Progenitor cell of endocrine pancreas (in vitro differentiated cells): ENCODE results near the gene DGKG. TPM values are rescaled to one million over a fixed set of nuclear protein-coding genes. Genes with fewer than 3 reads are reported as not detected.

Experiments used
- DNase-seq: peaks from one replicate; pipeline ENCODE4 v3.0.0; 2021; ENCODE audit warnings: low spot score; ENCODE audit not compliant: unreplicated experiment
- H3K27ac Mint-ChIP-seq: 2 replicates; pipeline ENCODE4 v1.8.0; 2021; ENCODE audit warnings: mild to moderate bottlenecking, moderate library complexity, mixed read lengths
- H3K27me3 Mint-ChIP-seq: 2 replicates; pipeline ENCODE4 v1.8.0; 2021; ENCODE audit warnings: mixed read lengths
- H3K36me3 Mint-ChIP-seq: 2 replicates; pipeline ENCODE4 v1.8.0; 2022; ENCODE audit warnings: mixed read lengths; ENCODE audit not compliant: insufficient read depth
- H3K4me1 Mint-ChIP-seq: 2 replicates; pipeline ENCODE4 v1.8.0; 2021; ENCODE audit warnings: low read depth, mixed read lengths
- H3K4me3 Mint-ChIP-seq: 2 replicates; pipeline ENCODE4 v1.8.0; 2021; ENCODE audit warnings: low read depth, mild to moderate bottlenecking, moderate library complexity, mixed read lengths
- H3K9me3 Mint-ChIP-seq: 2 replicates; pipeline ENCODE4 v1.8.0; 2021; ENCODE audit warnings: low read depth, mixed read lengths
- total RNA-seq: library from RNA; stranded (reverse); gene quantifications from 2 replicates; pipeline ENCODE4 v1.2.1, GENCODE V29; 2021
- TF ChIP-seq, protein P1 (sequence below): fragments of 200-600 bp; sonication (generic); IDR thresholded peaks from one replicate; pipeline ENCODE4 v1.5.0; 2021; ENCODE audit warnings: antibody characterized with exemption, mild to moderate bottlenecking; ENCODE audit not compliant: unreplicated experiment

DGKG gene
- total RNA-seq, 1 donor from 2014 or later = 0.17 TPM

DNA sequence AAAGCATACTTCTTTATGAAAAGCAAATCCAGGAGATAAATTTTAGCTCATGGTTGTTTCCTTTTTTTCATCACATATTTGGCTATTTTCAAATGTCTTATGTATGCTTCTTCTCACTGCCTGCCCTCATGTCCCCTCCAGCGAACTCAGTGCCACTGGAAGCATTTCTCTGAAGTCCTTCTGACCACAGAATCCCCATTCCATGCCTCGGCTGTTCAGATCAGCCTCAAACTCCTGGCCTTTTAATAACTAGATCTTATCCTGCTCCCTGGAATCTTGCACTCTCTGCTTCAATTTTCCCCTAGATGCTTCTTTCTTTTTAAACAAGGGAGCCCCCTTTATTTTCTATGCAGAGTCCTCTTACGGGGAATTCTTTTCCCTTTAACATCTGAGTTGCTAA is 263.3 kb downstream of the DGKG start:
- DNase-seq = no peak
- H3K36me3 Mint-ChIP-seq = peaks cover 5% of the 10 kb centered on the region
- H3K4me1 Mint-ChIP-seq = peaks cover 56% of the 10 kb centered on the region
- TF ChIP-seq, protein P1, sequence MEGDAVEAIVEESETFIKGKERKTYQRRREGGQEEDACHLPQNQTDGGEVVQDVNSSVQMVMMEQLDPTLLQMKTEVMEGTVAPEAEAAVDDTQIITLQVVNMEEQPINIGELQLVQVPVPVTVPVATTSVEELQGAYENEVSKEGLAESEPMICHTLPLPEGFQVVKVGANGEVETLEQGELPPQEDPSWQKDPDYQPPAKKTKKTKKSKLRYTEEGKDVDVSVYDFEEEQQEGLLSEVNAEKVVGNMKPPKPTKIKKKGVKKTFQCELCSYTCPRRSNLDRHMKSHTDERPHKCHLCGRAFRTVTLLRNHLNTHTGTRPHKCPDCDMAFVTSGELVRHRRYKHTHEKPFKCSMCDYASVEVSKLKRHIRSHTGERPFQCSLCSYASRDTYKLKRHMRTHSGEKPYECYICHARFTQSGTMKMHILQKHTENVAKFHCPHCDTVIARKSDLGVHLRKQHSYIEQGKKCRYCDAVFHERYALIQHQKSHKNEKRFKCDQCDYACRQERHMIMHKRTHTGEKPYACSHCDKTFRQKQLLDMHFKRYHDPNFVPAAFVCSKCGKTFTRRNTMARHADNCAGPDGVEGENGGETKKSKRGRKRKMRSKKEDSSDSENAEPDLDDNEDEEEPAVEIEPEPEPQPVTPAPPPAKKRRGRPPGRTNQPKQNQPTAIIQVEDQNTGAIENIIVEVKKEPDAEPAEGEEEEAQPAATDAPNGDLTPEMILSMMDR = no peak
- no peaks in the 10 kb centered on the region for H3K27me3 Mint-ChIP-seq
- peak overlapping the region; percentile 98 for H3K27ac Mint-ChIP-seq
- H3K4me3 Mint-ChIP-seq = peak overlapping the region; percentile 84
- H3K9me3 Mint-ChIP-seq = no peaks in the 10 kb centered on the region

DNA sequence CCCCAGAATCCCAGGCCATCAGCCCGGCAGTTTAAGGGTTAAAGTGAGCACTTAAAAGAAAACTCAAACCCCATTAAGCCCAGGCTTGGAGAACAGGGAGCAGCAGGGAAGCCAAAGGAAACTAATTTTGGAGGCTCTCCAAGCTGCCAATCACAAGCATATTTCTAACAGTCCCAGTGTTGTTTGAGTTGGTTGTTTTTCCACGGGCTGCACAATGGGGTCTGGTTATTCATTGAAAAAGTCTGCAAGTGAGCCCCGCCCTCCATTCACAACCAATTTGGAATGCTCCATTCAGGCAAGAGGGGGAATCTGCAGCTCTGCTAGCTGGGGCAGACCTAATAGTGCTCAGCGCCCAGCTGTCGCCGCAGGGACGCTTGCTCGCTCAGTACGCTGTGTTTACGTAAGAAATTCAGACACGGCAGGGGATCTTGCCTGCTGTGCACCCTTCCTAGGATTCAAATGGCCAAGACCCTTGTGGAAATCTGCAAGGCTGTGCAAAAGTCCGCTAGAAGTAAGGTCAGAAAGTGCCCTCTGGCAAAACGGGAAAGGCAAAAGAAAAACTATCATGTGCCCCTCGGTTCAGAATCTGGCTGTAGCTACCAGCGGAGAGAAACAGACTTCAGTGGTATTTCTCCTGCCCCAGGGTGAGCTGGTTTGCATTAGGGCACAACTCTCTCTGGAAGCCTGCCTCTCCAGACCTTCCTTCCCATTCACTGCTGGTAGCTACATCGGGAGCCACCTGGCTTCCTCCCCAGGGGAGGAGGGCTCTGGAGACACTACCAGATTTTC is 264.2 kb downstream of the DGKG start:
- Mint-ChIP-seq H3K36me3 (peaks cover 3% of the 10 kb centered on the region), H3K27ac (peak overlapping the region; percentile 98), H3K4me1 (peaks cover 56% of the 10 kb centered on the region), H3K4me3 (peak overlapping the region; percentile 84), H3K9me3 (no peaks in the 10 kb centered on the region), H3K27me3 (no peaks in the 10 kb centered on the region)
- TF ChIP-seq, protein P1 = no peak
- peak; percentile 77 for DNase-seq

DNA sequence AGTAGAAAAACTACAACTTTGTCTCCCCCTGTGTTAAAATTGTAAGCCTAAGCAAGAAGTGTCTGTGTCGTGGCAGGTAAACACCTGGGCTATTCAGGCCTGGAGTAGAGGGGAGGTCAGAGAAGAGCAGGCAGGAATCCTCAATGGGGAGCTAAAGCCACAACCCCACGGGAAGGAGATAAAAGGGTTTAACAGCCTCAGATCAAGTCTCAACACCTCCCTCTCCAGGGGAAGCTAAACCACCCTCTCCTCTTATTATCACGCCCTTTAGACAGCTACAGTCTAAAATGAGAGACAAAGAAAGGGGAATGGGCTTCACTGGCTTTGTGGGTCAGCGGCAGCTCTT is 264.7 kb downstream of the DGKG start:
- Mint-ChIP-seq H3K27ac (peak overlapping the region; percentile 98), H3K4me3 (peak overlapping the region; percentile 84), H3K4me1 (peaks cover 54% of the 10 kb centered on the region), H3K27me3 (no peaks in the 10 kb centered on the region), H3K36me3 (peaks cover 3% of the 10 kb centered on the region), H3K9me3 (no peaks in the 10 kb centered on the region)
- DNase-seq = no peak
- TF ChIP-seq, protein P1 = no peak

Other genes with a start within 250 kb of the DGKG start
- 3.9 and 4.9 TPM in 2 replicates for gene CRYGS, start 182.1 kb upstream of the DGKG start, total RNA-seq
- 13.5 and 14.2 TPM in 2 replicates for gene TBCCD1, start 205.1 kb upstream of the DGKG start, total RNA-seq
- 53.4 and 63.7 TPM in 2 replicates for gene DNAJB11, start 208.5 kb upstream of the DGKG start, total RNA-seq